Heart right ventricle (tissue), 16 donors: Measurements from ENCODE around the gene VKORC1. TPM values are rescaled to one million over a fixed set of nuclear protein-coding genes. Genes with fewer than 3 reads are reported as not detected.

ENCODE experiments used
- ATAC-seq, 8 donors: fragments of 200-7000 bp; cut with Tn5 transposase; one replicate each; pipeline ENCODE4 v1.9.1; 2020; ENCODE audit warnings: mild to moderate bottlenecking in 8 of 8, moderate library complexity in 8 of 8, moderate number of reproducible peaks in 1 of 8
- DNase-seq, 2 donors: peaks; one replicate each; pipeline ENCODE4 v3.0.0-alpha.2; 2020
- H3K27ac ChIP-seq, 10 donors: fragments of 200-600 bp; sonication (generic) in 2 of 10; one replicate each; pipeline versions ENCODE4 v1.5.0 to v1.8.0; 2020 to 2022; ENCODE audit warnings: mild to moderate bottlenecking in 3 of 10
- H3K27me3 ChIP-seq, 7 donors: fragments of 200-600 bp; one replicate each; pipeline ENCODE4 v1.8.0; 2021 to 2022; ENCODE audit warnings: mild to moderate bottlenecking in 2 of 7
- H3K36me3 ChIP-seq, 9 donors: fragments of 200-600 bp; sonication (generic) in 1 of 9; one replicate each; pipeline versions ENCODE4 v1.5.0 to v1.8.0; 2020 to 2022; ENCODE audit warnings: mild to moderate bottlenecking in 2 of 9
- H3K4me1 ChIP-seq, 9 donors: fragments of 200-600 bp; sonication (generic) in 1 of 9; one replicate each; pipeline versions ENCODE4 v1.5.0 to v1.8.0; 2020 to 2022; ENCODE audit warnings: mild to moderate bottlenecking in 4 of 9
- H3K4me3 ChIP-seq, 10 donors: fragments of 200-600 bp; sonication (generic) in 2 of 10; one replicate each; pipeline versions ENCODE4 v1.5.0 to v1.8.0; 2020 to 2022; ENCODE audit warnings: mild to moderate bottlenecking in 7 of 10, moderate library complexity in 2 of 10
- H3K9me3 ChIP-seq, 11 donors: fragments of 200-600 bp in 10 of 11; sonication (generic) in 2 of 11; one replicate each; pipeline versions ENCODE4 v1.5.0 to v1.8.0; 2013 to 2022; ENCODE audit warnings: mild to moderate bottlenecking in 2 of 11, control low read depth in 1 of 11, moderate library complexity in 1 of 11
- CTCF ChIP-seq, 9 donors: fragments of 200-600 bp; sonication (generic) in 2 of 9; IDR thresholded peaks; one replicate each; pipeline versions ENCODE4 v1.5.0 to v1.8.0; 2021 to 2022; ENCODE audit warnings: antibody characterized with exemption in 9 of 9, mild to moderate bottlenecking in 5 of 9, moderate library complexity in 1 of 9
- WGBS, 2 donors: extraction: QIAGEN DNeasy Blood & Tissue Kit; methylation state at CpG; one replicate each; pipeline ENCODE4 v1.1.7; 2013; ENCODE audit warnings: inconsistent platforms in 1 of 2; 5-methylcytosine and 5-hydroxymethylcytosine counted together
- intact Hi-C, 10 donors: fragments of 100-400 bp; cut with DNase I; formaldehyde crosslinking; loops; one replicate each; pipeline versions ENCODE4 v1.11.1 to v1.14.2; 2022
- polyA plus RNA-seq, 2 donors: library from polyadenylated mRNA; stranded (reverse); fragments of 200-250 nt; gene quantifications; one replicate each; pipeline ENCODE4 v1.2.3, GENCODE V29; 2013
- total RNA-seq, 10 donors: library from RNA; stranded (reverse); fragmentation: NEBNext Ultra II Directional in 3 of 10; extraction: Animal tissue kit (Norgen Biotek cat#: 25700) in 3 of 10; gene quantifications; one replicate each; pipeline versions ENCODE4 v1.2.1 to v1.2.4, GENCODE V29; 2021 to 2023
- donor health status: Arrhythmogenic right ventricular cardiomyopathy.
- donor health status: ischemic (EF 13 %, LVEDD 7.1; RV severe dilation, severe dysfunction).
- donor health status: healthy with polysubstance abuse.
- donor health status: DM: no; HTN: yes; CAD: no.
- donor health status: DM: no; HTN: no; CAD: no.
- donor health status: ischemic (EF 25% LVEDD 6.9; RV normal size, moderate dysfunction).
- donor health status: ischemic (EF 25% LVEDD 5.7; RV mildly dilated, moderate dysfunction).
- donor health status: healthy.
- donor health status: DM: yes; HTN: yes; CAD: no.
- donor health status: Ischemic cardiomyopathy.
- donor health status: ischemic (EF 35%, LVEDD 5.7; RV mildly dilated, moderate dysfunction).
- donor health status: nonischemic (EF 11% LVEDD 7.7; RV severe dilation, severe dysfunction).
- donor health status: DM: yes; HTN: yes; CAD: no.
- donor health status: PGD.
- donor health status: ischemic (EF 29% LVEDD 5.4; RV normal size, mild dysfunction).
- donor health status: nonischemic (EF 23%, LVEDD 6.1; RV moderate dilation, normal function).

The VKORC1 gene
- total and polyA plus RNA-seq, 12 donors, result 27.0 to 139 (median 34.3) TPM

GRCh38 chr16:31077592-31078396 lies 16.8 kb downstream of the VKORC1 start:
- Histone ChIP-seq H3K27ac (no peak overlapping the region), H3K4me3 (no peak overlapping the region), H3K36me3 (peaks cover 0 to 70% (median 47%) of the 10 kb centered on the region in 9 donors), H3K4me1 (peaks cover 0 to 29% (median 21%) of the 10 kb centered on the region in 9 donors), H3K27me3 (no peaks in the 10 kb centered on the region), H3K9me3 (no peaks in the 10 kb centered on the region)
- intact Hi-C loops, result loop anchor here in 1 of 10 donors (10.0 kb wide), 2 partner anchors 93 to 107 kb away; partner anchors contain the start of genes FUS and HSD3B7
- WGBS, 2 donors, result 91 to 92% methylated on average over 30 of the region's 30 CpGs
- ATAC-seq (no peak), DNase-seq (no peak)
- no peak for TF ChIP-seq CTCF (IDR thresholded peaks at IDR 0.05)

GRCh38 chr16:31077024-31077423 lies 17.6 kb downstream of the VKORC1 start:
- no peak overlapping the region for H3K4me3 ChIP-seq
- intact Hi-C loops, result loop anchor here in 1 of 10 donors (10.0 kb wide), 2 partner anchors 92 to 108 kb away; partner anchors contain the start of genes FUS and HSD3B7
- TF ChIP-seq CTCF (IDR thresholded peaks at IDR 0.05), result no peak
- DNase-seq (no peak), ATAC-seq (no peak)
- H3K27me3 ChIP-seq, result no peaks in the 10 kb centered on the region
- H3K27ac ChIP-seq, result no peak overlapping the region
- peaks cover 2 to 29% (median 21%) of the 10 kb centered on the region in 9 donors for H3K4me1 ChIP-seq
- H3K36me3 ChIP-seq, result peaks cover 0 to 62% (median 47%) of the 10 kb centered on the region in 9 donors
- no peaks in the 10 kb centered on the region for H3K9me3 ChIP-seq
- 94 to 95% methylated on average over 13 of the region's 13 CpGs for WGBS, 2 donors

DNA sequence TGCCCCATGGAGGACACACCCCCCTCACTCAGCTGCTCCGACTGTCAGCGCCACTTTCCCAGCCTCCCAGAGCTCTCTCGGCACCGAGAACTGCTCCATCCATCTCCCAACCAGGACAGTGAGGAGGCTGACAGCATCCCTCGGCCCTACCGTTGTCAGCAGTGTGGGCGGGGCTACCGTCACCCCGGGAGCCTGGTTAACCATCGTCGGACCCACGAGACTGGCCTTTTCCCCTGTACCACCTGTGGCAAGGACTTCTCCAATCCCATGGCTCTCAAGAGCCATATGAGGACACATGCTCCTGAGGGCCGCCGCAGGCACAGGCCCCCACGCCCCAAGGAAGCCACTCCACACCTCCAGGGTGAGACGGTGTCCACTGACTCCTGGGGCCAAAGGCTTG lies 18.3 kb downstream of the VKORC1 start:
- no peaks in the 10 kb centered on the region for H3K9me3 ChIP-seq
- ATAC-seq, result no peak
- no peak for TF ChIP-seq CTCF (IDR thresholded peaks at IDR 0.05)
- no peak for DNase-seq
- WGBS, 2 donors, result 68 to 74% methylated on average over 16 of the region's 16 CpGs
- H3K27ac ChIP-seq, result no peak overlapping the region
- H3K4me1 ChIP-seq, result peaks cover 2 to 30% (median 25%) of the 10 kb centered on the region in 9 donors
- H3K36me3 ChIP-seq, result peaks cover 0 to 56% (median 47%) of the 10 kb centered on the region in 9 donors
- no peak overlapping the region for H3K4me3 ChIP-seq
- H3K27me3 ChIP-seq, result no peaks in the 10 kb centered on the region
- intact Hi-C loops, result loop anchor here in 1 of 10 donors (10.0 kb wide), 2 partner anchors 92 to 108 kb away; partner anchors contain the start of genes FUS and HSD3B7

- WGBS, 2 donors, result 0 to 1% methylated on average over 7 of the region's 7 CpGs
- Histone ChIP-seq H3K9me3 (no peaks in the 10 kb centered on the region), H3K27me3 (no peaks in the 10 kb centered on the region), H3K27ac (peak overlapping the region; percentile 66 to 99 (median 96)), H3K4me3 (peak overlapping the region; percentile 74 to 99 (median 84)), H3K36me3 (peaks cover 0 to 41% (median 34%) of the 10 kb centered on the region in 9 donors), H3K4me1 (peaks cover 2 to 33% (median 27%) of the 10 kb centered on the region in 9 donors)
- intact Hi-C loops, result loop anchor here in 9 of 10 donors (1.0 to 10.0 kb wide), 12 partner anchors 21 to 110 kb away; partner anchors contain the start of genes STX4 (in 7 of the 9), HSD3B7 (in 3 of the 9), BCKDK (in 1 of the 9) and FUS (in 1 of the 9)
- DNase-seq (no peak), ATAC-seq (no peak)
- TF ChIP-seq CTCF (IDR thresholded peaks at IDR 0.05), result no peak
These were observed 19.8 kb downstream of the VKORC1 start for GRCh38 chr16:31074814-31075183.
